Heart left ventricle (tissue), 16 donors: ENCODE measurements around the gene NCL. TPM values are rescaled to one million over a fixed set of nuclear protein-coding genes. Genes with fewer than 3 reads are reported as not detected.
A peak's percentile ranks its signal among the peaks of the same experiment; 100 is the strongest.
"Not testable (repeated sequence)": the region's sequence is repeated elsewhere in the genome, so short reads cannot be mapped to it uniquely, and the experiment has no call there.

Source experiments
- ATAC-seq, 4 donors: fragments of 200-7000 bp; cut with Tn5 transposase; one replicate each; pipeline ENCODE4 v1.9.1; 2020 to 2022; ENCODE audit warnings: moderate library complexity in 4 of 4, mild to moderate bottlenecking in 3 of 4, moderate number of reproducible peaks in 1 of 4
- DNase-seq, 5 donors: peaks; one replicate each; pipeline ENCODE4 v3.0.0-alpha.2; 2020
- H3K27ac ChIP-seq, 12 donors: fragments of 200-600 bp; sonication (generic) in 4 of 12; one replicate each; pipeline versions ENCODE4 v1.5.0 to v1.8.0; 2016 to 2022; ENCODE audit warnings: mild to moderate bottlenecking in 2 of 12
- H3K27me3 ChIP-seq, 9 donors: fragments of 200-600 bp; sonication (generic) in 2 of 9; one replicate each; pipeline versions ENCODE4 v1.5.1 to v1.8.0; 2016 to 2022; ENCODE audit warnings: mild to moderate bottlenecking in 3 of 9
- H3K36me3 ChIP-seq, 9 donors: fragments of 200-600 bp; sonication (generic) in 2 of 9; one replicate each; pipeline versions ENCODE4 v1.5.0 to v1.8.0; 2018 to 2022; ENCODE audit warnings: mild to moderate bottlenecking in 2 of 9
- H3K4me1 ChIP-seq, 12 donors: fragments of 200-600 bp; sonication (generic) in 4 of 12; one replicate each; pipeline versions ENCODE4 v1.5.0 to v1.8.0; 2016 to 2022; ENCODE audit warnings: mild to moderate bottlenecking in 3 of 12
- H3K4me3 ChIP-seq, 12 donors: fragments of 200-600 bp; sonication (generic) in 4 of 12; one replicate each; pipeline versions ENCODE4 v1.5.0 to v1.8.0; 2017 to 2022; ENCODE audit warnings: mild to moderate bottlenecking in 9 of 12, moderate library complexity in 4 of 12
- H3K9me3 ChIP-seq, 12 donors: fragments of 200-600 bp; sonication (generic) in 4 of 12; one replicate each; pipeline versions ENCODE4 v1.5.0 to v1.8.0; 2016 to 2022; ENCODE audit warnings: mild to moderate bottlenecking in 1 of 12
- CTCF ChIP-seq, 12 donors: fragments of 200-600 bp; sonication (generic) in 4 of 12; IDR thresholded peaks; one replicate each; pipeline versions ENCODE4 v1.5.0 to v1.8.0; 2018 to 2022; ENCODE audit warnings: antibody characterized with exemption in 12 of 12, mild to moderate bottlenecking in 5 of 12
- WGBS, 4 donors: extraction: QIAGEN DNeasy Blood & Tissue Kit in 2 of 4; methylation state at CpG; one replicate each; pipeline versions ENCODE4 v1.1.5 to v1.1.7; 2013 to 2018; 5-methylcytosine and 5-hydroxymethylcytosine counted together
- intact Hi-C, 10 donors: fragments of 100-400 bp; cut with DNase I; formaldehyde crosslinking; loops; one replicate each; pipeline versions ENCODE4 v1.11.1 to v1.14.2; 2022
- polyA plus RNA-seq, 2 donors: library from polyadenylated mRNA; stranded (reverse); fragments of 200-250 nt; gene quantifications; one replicate each; pipeline ENCODE4 v1.2.3, GENCODE V29; 2013
- total RNA-seq, 9 donors: library from RNA; depleted of rRNA in 2 of 9; stranded (reverse); fragments of >200 nt in 2 of 9; fragmentation: NEBNext Ultra II Directional in 3 of 9; extraction: Animal tissue kit (Norgen Biotek cat#: 25700) in 3 of 9; gene quantifications; one replicate each; pipeline versions ENCODE4 v1.1.0 to v1.2.4, GENCODE V29; 2016 to 2023
- donor health status: ischemic (EF 13 %, LVEDD 7.1; RV severe dilation, severe dysfunction).
- donor health status: healthy with polysubstance abuse.
- donor health status: DM: no; HTN: yes; CAD: no.
- donor health status: DM: no; HTN: no; CAD: no.
- donor health status: ischemic (EF 25% LVEDD 6.9; RV normal size, moderate dysfunction).
- donor health status: ischemic (EF 25% LVEDD 5.7; RV mildly dilated, moderate dysfunction).
- donor health status: healthy.
- donor health status: DM: yes; HTN: yes; CAD: no.
- donor health status: ischemic (EF 35%, LVEDD 5.7; RV mildly dilated, moderate dysfunction).
- donor health status: nonischemic (EF 11% LVEDD 7.7; RV severe dilation, severe dysfunction).
- donor health status: DM: yes; HTN: yes; CAD: no.
- donor health status: PGD.
- donor health status: ischemic (EF 29% LVEDD 5.4; RV normal size, mild dysfunction).
- donor health status: nonischemic (EF 23%, LVEDD 6.1; RV moderate dilation, normal function).

Gene NCL
- total and polyA plus RNA-seq, 11 donors = 60.9 to 352 (median 274) TPM

- H3K36me3 ChIP-seq = not testable (repeated sequence)
- intact Hi-C loops = loop anchor here in 2 of 10 donors (2.0 to 10.0 kb wide), 3 partner anchors 113 to 301 kb away; no protein-coding TSS in a partner anchor
Observed at GRCh38 chr2:231405601-231406367, 58.5 kb downstream of the NCL start.

GRCh38 chr2:231404183-231404578, 60.1 kb downstream of the NCL start:
- whole genome bisulfite sequencing, 4 donors = 93 to 95% (median 94%) methylated on average over 15 to 16 of the region's 16 CpGs
- not testable (repeated sequence) for H3K27me3 ChIP-seq, H3K4me3 ChIP-seq, H3K27ac ChIP-seq, ATAC-seq, H3K9me3 ChIP-seq, H3K36me3 ChIP-seq
- peak in 1 of 5 donors; percentile 23 for DNase-seq
- H3K4me1 ChIP-seq = peaks cover 0 to 35% (median 17%) of the 10 kb centered on the region in 12 donors
- intact Hi-C loops = loop anchor here in 6 of 10 donors (2.0 to 10.0 kb wide), 4 partner anchors 107 to 302 kb away; no protein-coding TSS in a partner anchor

More at GRCh38 chr2:231405601-231406367, 58.5 kb downstream of the NCL start:
- H3K4me3 ChIP-seq, ATAC-seq, H3K27ac ChIP-seq, H3K9me3 ChIP-seq, H3K27me3 ChIP-seq: not testable (repeated sequence)
- TF ChIP-seq CTCF (IDR thresholded peaks at IDR 0.05) = peak; percentile 20 to 68 (median 53)
- peaks cover 0 to 21% (median 6%) of the 10 kb centered on the region in 12 donors for H3K4me1 ChIP-seq
- WGBS, 4 donors = 16 to 29% (median 24%) methylated on average over 16 of the region's 16 CpGs
- peak in 1 of 5 donors; percentile 4 for DNase-seq

Other genes starting within 250 kb of the NCL start
- gene B3GNT7, start 68.8 kb downstream of the NCL start, total RNA-seq = 10 to 100 TPM in 2 of 9 donors, 1 to 10 TPM in 7; 1.2 to 52.4 (median 6.8) TPM
- 1 to 10 TPM in 1 of 2 donors, under 1 TPM in 1; 0.68 to 2.2 TPM for gene B3GNT7, start 68.8 kb downstream of the NCL start, polyA plus RNA-seq
- gene NMUR1, start 66.0 kb upstream of the NCL start, total RNA-seq = under 1 TPM in 7 of 9 donors, not detected in 2; 0.12 to 0.71 (median 0.53) TPM
- gene NMUR1, start 66.0 kb upstream of the NCL start, polyA plus RNA-seq = under 1 TPM; 0.10 to 0.23 TPM
- not detected for gene TEX44, start 128.4 kb upstream of the NCL start, total RNA-seq
- gene TEX44, start 128.4 kb upstream of the NCL start, polyA plus RNA-seq = not detected
- 100 to 1,000 TPM; 143 to 409 (median 200) TPM for gene PTMA, start 244.0 kb upstream of the NCL start, total RNA-seq
- gene PTMA, start 244.0 kb upstream of the NCL start, polyA plus RNA-seq = 100 to 1,000 TPM; 403 to 707 TPM